ENCODE results near the gene KDM3A.
"Not testable (repeated sequence)": the region's sequence is repeated elsewhere in the genome, so short reads cannot be mapped to it uniquely, and the experiment has no call there.

KDM3A gene

GRCh38 chr2:86484385-86484784 lies 43.2 kb downstream of the KDM3A start:
- no peak for DNase-seq

DNA sequence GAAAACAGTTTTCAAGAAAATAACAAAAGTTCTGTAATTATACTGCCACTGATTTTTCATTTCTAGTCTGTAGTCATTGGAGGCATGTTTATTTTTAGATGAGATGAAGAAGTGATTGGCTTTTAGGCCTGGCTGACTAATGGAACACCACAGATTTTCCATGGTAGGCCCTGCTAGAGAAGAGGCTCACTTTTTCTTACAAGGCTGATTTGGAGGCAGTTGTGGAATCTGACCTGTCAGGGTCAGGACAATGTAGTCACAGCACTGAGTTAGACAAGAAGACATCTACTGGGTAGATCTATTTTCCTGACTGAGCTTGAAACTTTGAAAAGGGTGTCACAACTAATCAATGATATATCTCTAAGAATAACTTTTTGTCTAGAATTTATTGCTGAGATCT lies 43.9 kb downstream of the KDM3A start:
- peak; percentile 7 for DNase-seq

DNA sequence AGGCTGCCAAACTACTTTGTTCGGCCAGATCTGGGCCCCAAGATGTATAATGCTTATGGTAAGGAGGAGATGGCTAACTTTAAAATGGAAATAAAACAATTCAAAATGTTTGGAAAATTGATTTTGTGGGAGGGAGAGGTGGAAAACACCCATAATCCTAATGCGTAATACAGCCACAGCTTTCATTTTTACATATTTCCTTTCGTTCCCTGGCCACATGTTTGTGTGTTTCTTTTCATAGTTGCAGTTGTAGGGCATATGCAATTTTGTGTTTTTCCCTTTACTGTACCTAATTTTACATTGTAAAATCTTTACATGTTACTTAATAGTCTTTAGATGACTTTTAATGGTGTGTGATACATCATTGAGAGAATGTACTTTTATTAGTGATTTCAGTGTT lies 44.6 kb downstream of the KDM3A start:
- no peak for DNase-seq

- no peak for DNase-seq
Measured at GRCh38 chr2:86487062-86487461, 45.9 kb downstream of the KDM3A start.

GRCh38 chr2:86488561-86489250 lies 47.5 kb downstream of the KDM3A start:
- no peak for DNase-seq

DNA sequence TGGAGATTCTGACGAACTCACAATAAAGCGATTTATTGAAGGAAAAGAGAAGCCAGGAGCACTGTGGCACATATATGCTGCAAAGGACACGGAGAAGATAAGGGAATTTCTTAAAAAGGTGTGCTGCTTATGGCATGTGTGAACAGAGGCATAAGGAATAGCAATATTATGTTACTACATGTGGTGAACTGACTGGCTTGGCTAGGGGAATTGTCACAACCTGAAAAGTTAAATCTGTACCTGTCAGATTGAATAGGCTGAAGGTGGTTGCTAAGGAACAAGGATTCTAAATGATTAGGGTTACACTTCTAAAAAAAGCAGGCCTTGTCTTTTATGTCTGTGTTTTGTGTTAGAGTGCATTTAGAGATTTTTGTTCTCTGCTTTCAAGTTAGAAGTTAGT lies 48.4 kb downstream of the KDM3A start:
- no peak for DNase-seq

DNA sequence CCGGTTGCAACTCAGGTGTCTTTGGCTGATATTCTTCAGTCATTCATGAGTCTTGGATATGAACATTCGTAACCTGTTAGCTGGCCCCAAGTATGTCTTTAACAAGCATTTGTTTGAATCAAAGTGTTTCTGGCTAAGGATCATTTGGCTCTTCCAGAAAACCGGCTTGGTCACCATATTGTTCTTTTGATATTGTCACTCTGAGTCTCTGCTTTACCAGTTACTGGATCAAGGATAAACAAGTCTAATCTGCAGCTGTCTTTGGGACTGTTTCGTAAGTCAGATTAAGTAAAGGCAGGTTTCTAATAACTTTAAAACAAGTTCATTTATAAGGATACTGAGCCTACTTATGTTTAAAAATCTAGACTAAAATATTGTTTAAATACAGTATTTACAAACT lies 49.1 kb downstream of the KDM3A start:
- no peak for DNase-seq

DNA sequence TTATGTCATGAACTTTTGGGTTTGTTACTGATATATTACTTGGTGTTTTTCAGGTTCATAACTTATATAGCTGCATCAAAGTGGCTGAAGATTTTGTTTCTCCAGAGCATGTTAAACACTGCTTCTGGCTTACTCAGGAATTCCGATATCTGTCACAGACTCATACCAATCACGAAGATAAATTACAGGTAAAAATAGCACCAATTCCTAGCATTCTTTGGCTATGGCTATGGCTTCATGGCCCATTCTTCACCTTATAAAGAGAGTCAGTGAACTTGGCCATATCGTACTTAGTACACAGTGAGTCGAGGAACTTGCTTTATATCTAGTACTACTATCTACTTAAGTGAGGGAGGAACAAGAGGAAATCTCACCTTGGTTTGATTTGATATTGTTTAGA lies 49.9 kb downstream of the KDM3A start:
- DNase-seq: no peak

DNA sequence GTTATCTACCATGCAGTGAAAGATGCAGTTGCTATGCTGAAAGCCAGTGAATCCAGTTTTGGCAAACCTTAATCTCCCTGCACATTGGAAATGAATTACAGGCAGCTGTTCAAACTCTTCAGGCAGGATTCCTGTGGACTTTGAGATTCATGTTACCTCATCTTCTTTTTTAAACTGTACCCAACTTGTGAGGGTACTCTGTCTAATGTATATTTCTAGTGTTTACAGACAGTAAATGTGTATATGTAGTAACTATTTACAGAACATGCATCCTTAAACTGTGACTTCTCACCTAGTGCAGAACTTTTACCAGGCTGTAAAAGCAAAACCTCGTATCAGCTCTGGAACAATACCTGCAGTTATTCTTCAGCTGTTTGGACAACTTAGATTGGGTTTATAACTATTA lies 50.9 kb downstream of the KDM3A start:
- DNase-seq: no peak

DNA sequence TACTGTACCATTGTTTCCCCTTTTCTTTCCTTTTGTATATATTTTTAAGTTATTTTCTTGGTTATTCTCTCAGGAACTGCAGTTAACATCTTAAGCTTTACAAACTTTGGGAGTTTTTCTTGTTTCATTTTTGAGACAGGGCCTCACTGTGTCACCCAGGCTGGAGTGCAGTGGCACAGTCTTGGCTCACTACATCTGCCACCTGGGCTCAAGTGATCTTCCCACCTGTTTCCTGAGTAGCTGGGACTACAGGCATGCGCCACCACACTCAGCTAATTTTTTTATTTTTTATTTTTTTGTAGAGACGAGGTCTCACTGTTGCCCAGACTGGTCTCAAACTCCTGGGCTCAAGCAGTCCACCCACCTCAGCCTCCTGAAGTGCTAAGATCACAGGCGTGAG lies 55.2 kb downstream of the KDM3A start:
- not testable (repeated sequence) for DNase-seq

DNA sequence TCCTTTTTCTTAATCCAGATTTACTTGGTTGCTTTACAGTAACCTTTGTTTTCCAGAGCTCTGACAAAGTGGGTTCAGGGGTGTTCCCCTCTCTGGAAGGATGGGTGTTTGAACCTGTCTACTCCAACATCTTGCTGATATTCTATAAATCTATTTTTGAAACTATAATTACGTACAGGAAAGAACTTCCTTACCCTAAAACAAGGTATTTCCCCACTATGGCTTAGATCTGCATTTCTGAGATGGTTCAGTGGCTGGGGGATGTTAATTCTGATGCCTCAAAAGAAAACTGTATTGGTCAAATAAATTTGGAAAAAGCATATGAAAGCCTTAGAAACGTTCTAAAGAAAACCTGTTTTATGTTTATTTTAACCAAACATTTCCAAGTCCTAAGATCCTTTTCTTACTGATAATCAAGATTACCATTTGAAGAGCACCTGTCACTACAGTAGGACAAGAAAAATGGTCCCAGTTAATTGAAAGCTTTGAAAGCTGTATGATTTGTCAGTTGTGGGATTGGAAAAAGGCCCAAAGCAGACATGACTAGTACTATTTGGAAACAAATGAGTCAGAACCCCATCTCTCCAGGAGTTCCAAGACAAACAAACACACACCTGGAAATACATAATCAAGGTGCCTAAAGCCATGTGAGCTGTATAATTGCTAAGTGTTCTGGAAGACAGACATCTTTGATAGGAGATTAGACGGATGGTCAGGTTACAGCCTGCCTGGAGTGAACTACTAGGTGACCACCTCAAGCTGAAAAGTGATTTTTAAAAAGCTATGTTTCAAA lies 57.5 kb downstream of the KDM3A start:
- no peak for DNase-seq

DNA sequence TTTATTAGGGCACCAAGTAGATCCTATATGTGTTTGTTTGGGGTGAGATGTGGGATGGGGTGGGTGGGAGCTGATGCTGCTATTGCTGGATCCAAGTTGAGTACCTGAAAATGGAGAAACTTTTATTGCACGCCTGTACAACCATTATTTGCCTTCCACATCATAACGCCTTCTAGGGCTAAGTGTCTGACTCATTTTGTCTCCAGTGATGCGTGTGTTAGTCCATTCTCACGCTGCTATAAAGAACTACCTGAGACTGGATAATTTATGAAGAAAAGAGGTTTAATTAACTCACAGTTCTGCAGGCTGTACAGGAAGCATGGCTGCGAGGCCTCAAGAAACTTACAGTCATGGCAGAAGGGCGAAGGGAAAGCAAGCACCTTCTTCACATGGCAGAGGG lies 58.2 kb downstream of the KDM3A start:
- DNase-seq: no peak

DNA sequence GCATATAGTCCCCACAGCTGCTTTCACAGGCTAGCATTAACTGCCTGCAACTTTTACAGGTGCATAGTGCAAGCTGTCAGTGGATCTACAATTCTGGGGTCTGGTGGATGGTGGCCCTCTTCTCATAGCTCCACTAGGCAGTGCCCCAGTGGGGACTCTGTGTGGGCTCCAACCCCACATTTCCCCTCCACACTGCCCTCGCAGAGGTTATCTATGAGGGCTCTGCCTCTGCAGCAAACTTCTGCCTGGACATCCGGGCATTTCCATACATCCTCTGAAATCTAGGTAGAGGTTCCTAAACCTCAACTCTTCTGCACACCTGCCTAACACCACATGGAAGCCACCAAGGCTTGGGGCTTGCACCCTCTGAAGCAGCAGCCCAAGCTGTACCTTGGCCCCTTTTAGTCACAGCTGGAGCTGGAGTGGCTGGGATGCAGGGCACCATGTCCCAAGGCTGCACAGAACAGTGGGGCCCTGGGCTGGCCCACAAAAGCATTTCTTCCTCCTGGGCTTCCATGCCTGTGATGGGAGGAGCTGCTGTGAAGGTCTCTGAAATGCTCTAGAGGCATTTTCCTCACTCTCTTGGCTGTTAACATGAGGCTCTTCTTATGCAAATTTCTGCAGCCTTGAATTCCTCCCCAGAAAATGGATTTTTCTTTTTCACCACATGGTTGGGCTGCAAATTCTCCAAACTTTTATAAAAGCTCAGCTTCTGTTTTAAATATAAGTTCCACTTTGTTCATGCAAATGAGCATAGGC lies 59.3 kb downstream of the KDM3A start:
- no peak for DNase-seq

DNA sequence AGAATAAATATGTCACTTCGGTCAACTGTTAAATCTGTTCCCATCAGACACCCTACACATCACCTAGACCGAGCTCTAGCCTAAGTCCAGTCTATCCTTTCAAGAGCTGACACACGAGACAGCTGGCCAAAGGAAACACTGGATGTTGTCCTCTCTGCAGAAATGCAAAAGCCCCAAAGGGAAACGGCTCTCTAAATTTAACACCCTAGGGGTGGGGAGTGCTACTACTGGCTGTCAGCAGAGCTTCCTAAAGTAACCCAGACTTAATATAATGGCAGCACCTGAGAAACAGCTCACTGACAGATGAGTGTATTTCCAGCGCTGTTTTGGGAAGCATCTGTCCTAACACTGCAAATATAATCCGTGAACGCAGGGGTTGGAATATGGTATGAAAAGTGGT lies 66.4 kb downstream of the KDM3A start:
- DNase-seq: no peak

GRCh38 chr2:86510436-86510933 lies 69.3 kb downstream of the KDM3A start:
- DNase-seq: no peak

GRCh38 chr2:86512034-86512433 lies 70.9 kb downstream of the KDM3A start:
- no peak for DNase-seq

DNA sequence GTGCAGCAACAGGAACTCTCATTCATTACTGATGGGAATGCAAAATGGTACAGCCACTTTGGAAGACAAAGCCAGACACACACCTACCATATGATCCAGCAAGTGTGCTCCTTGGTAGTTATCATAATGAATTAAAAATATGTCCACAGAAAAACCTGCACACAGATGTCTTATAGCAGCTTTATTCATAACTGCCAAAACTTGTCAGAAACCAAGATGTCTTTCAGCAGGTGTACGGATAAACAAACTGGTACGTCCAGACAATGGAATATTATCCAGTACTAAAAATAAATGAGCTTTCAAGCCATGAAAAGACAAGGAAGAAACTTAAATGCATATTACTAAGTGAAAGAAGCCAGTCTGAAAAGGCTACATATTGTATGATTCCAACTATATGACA lies 71.7 kb downstream of the KDM3A start:
- no peak for DNase-seq

DNA sequence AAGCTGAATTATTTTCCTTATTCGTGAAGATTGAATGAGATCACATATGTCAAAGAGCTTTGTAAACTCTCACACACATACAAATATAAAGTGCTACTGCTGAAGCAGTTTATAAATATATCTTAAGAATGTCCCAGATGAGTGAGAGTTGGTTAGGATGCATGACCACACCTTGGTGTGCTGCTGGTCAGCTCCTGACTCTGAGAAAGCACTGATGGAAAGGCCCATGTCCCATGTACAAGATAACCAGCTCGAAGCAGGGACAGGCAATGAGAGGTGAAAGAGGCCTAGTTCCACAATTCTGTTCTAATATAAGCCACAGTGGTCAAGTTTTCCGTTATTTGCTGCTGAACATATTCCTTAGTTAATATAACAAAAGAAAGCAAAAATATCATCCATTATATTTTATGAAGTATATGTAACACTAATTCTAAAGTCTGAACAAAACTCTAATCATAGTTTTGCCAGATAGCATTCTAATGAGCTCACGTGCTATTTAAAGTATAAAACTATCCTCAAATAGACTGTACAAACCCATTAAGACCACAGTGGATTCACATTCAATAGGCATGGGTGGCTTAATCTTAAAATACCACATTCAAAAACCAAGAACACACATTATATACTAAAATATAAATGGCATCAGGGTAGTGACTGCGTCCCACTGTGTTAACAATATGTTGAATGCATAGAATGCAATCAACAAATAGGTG lies 72.9 kb downstream of the KDM3A start:
- no peak for DNase-seq

DNA sequence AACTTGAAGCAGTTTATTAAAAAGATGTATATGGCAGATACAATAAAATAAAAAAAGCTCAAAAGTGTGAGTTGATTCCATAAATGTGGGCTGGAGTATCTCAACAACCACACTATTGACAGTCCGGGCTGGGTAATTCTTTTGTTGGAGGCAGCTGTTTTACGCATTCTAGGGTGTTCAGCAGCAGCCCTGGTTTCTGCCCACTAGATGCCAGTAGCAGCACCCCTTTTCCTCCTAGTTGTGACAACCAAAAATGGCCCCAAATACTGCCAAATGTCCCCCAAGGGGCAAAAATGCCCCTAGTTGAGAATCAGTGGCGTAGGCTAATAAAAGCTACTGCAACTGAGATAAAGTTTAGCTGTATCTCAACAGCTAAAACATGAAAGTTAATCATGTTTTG lies 77.3 kb downstream of the KDM3A start:
- DNase-seq: peak; percentile 12

DNA sequence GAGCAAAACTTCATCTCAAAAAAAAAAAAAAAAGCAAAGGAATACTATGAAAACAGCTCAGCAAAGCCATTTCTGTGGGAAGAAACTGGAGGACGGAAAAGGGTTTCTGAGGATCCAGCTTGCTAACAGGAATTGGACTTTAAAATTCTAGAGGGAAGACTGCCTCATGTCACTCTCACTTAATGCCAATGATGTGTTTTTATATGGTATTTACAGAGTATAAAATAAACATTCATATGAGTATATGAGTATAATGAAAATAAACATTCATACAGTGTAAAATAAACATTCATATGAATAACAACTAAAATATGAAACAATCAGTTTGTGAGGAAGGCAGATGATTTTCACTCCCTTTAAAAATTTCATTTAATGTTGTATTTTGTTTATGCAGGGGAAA lies 78.2 kb downstream of the KDM3A start:
- no peak for DNase-seq

GRCh38 chr2:86520153-86520552 lies 79.0 kb downstream of the KDM3A start:
- no peak for DNase-seq

GRCh38 chr2:86521922-86522321 lies 80.8 kb downstream of the KDM3A start:
- DNase-seq: no peak

GRCh38 chr2:86522711-86523110 lies 81.5 kb downstream of the KDM3A start:
- no peak for DNase-seq

Data from stimulated activated CD4-positive, alpha-beta T cell treated with anti-CD3 and anti-CD28 coated beads, Interleukin-1b, Interleukin-23, amount 100 ng/mL, for 48 hours (primary cell).